GM19351 (cell line): Measurements from ENCODE around the gene ANKRD31.
A peak's percentile ranks its signal among the peaks of the same experiment; 100 is the strongest.

Source experiments
- ATAC-seq: cut with Tn5 transposase; IDR thresholded peaks from one replicate; pipeline ENCODE4 v1.9.1; 2021; ENCODE audit warnings: mild to moderate bottlenecking, moderate library complexity; ENCODE audit not compliant: unreplicated experiment

Gene ANKRD31

DNA sequence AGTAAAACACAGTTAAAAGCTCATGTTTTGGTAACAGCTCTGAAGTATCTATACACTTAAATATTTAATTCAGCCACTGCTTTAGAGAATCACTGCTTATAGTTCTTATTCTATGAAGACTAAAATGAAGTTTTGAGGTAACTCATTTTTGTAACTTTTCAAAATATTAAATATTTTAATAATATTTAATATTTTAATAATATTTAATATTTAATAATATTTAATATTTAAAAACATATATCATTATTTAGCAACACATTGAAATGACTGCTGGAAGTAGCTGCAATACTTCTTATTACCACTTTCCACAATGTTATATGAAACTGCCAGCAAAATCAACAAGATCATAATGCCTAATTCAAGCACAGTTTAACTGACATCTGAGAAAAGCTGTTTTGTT, 165.6 kb downstream of the ANKRD31 start:
- ATAC-seq: no peak

DNA sequence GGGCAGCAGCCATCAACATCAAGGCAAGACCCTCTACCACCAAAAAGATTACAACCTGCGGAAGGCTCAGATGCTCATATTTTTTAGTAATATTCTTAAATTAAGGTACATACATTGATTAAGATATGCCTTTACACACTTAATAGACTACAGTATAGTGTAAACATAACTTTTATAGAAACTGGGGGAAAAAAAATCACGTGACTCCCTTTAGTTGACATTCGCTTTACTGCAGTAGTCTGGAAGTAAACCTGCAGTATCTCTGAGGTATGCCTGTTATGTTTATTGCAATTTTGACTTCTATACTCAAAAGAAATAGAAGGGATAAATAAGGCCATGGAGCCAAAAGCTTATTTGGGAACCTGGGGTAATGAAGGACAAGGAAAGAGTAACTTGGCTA, 169.2 kb downstream of the ANKRD31 start:
- ATAC-seq: no peak

GRCh38 chr5:75062925-75063531, 173.7 kb downstream of the ANKRD31 start:
- ATAC-seq: no peak

DNA sequence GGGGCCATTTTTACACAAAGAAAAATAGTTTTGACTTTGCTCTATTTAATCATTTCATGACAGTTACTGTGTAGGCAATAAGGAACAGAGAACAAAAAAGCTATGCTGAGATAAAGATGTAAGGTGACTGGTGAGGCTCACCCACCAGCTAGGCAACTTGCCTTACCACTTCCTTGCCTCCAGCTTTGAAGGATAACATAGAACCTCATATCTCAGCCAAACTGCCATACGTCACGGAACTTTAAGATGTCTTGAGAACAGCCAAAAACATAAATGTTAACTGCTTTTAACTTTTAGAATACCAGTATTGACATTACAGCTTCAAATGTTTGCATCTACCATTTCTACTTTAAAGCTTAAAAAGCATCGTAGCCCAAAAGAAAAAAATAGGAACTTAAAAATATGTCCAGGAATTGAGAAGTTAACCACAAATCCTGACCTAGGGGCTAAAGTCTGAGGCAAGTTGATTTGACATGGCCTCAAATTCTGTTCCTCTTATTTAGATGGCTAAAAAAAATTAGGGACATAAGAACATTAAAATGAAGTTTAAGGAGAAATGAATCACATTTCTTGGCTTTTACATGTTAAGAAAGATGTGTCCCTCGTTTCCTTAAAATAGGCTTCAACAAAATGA, 176.6 kb downstream of the ANKRD31 start:
- no peak for ATAC-seq

DNA sequence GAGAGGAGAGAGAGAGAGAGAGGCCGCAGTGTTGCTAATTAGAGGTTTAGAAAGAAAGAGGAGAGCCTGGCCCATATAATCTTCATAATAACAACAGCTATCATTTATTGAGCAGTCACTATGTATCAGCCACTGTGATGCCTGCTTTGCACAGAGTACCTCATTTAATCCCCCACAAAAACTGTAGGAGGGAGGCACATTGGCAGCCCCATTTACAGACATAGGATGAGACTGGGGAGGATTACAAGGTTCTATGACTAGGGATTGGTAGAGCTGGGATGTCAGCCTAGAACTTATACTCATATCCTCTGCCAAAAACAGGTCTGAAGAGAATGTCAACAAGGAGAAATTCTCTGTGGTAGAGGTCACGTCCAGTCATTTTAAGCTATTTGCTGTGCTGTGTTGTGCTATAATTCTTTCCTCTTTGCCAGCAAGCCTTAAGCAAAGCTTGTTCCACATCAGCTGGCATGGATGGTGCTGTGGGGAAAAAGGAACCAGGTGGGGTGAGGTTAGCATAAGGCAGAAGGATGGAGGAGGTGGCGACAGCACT, 177.6 kb downstream of the ANKRD31 start:
- ATAC-seq: no peak

GRCh38 chr5:75057561-75057960, 179.1 kb downstream of the ANKRD31 start:
- no peak for ATAC-seq

DNA sequence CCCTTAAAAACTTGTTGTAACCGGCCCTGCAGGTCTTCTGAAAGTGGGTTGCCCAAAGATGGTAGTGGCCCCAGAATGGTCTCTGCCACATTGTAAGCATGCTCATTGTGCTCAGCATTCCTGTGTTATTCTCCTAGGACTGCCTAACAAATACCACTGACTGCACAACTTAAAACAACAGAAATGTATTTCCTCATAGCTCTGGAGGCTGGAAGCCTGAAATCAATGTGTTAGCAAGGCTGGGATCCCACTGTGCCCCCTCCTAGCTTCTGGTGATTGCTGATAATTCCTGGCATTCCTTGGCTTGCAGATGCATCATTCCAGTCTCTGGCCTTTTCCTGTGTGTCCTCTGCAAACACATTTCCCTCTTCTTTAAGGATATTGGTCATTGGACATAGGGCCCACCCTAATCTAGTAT, 180.9 kb downstream of the ANKRD31 start:
- ATAC-seq: no peak

- ATAC-seq: no peak
These were observed 182.3 kb downstream of the ANKRD31 start for GRCh38 chr5:75054134-75054930.

DNA sequence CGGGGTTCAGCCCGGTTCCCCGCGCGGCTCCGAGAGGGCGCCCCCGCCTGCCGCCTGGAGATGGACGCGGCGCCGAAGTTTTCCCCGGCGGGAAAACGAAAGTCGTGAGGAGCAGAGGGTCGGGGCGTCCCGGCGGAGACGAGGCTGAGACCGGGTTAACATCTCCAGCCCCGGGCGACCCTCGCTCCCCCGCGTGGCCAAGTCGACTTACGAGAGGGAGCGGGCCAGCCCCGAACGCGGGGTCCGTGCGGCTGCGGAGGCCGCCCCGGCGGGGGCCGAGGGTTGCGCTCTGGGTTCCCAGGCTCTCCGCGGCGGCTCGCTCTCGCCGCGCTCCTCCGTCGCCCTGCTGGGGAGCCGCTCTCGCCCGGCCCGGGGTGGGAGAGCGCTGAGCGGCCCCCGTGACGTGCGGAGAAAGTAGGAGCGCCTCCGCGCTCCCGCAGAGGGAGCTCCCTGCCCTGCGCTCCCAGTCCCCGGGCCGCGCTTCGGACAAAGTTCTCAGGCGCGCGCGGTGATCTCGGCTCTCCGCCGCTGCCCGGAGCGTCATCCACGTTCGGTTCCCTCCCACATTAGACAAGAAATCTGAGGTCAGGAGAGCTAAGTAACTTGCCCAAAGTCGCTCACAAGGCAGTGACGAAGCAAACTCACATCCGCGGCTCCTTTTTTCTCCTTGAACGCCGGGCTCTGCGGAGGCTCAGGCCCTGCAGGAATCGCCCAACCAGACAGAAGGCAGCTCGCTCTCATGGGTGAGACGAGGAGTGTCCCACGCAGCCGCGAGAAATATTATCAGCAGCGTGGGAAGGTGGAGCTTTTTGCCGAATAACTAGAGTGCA, 183.2 kb downstream of the ANKRD31 start:
- ATAC-seq: no peak

- no peak for ATAC-seq
These were observed 183.7 kb downstream of the ANKRD31 start for GRCh38 chr5:75053054-75053303.

- no peak for ATAC-seq
These were observed 184.3 kb downstream of the ANKRD31 start, which contains the start of gene GCNT4 for GRCh38 chr5:75052192-75053053. Gene GCNT4, minus strand, starts transcription at chr5:75052558. Its CDS starts 22,521 bp downstream, at chr5:75030037.

DNA sequence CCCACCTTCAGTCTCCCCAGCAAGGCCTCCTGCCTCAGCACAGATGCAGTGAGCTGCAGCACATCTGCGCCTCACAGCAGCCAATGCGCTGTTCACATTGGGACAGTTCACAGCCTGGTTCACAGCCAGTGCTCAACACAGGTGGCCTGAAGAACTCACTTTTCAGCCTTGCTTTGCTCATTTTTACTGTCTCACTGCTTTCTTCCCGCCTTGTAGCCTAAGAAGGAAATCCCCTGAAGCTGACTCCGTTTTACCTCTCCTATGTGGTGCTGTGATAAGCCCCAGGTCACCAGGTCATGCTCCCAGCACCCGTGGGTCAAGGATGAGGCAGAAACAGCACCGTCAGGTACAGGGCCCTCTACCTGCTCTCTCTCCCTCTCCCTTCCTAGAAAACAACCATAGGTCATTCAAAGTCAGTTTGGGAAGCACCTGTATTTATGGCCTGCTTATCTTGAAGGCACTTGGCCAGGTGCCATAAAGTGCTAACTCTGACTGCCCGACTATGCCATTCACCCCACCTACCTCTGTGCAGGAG, 185.4 kb downstream of the ANKRD31 start:
- no peak for ATAC-seq

DNA sequence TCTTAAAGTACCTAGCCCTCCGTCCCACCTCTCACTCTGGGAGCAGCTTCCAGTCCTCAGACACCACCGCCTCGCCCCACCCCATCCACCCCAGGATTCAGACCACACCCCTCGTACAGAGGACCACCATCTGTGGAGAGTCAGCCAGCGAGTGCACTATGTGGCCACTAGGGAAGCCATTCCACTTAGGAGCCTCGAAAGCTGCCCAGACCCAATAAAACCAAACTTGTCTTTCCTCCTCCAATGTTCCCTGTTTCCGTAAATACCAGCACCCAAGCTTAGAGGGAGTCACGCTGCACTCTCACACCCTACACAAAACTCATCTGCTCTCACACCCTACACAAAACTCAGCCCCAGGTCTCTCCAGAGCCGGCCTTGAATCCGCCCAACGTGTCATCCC, 186.3 kb downstream of the ANKRD31 start:
- no peak for ATAC-seq

DNA sequence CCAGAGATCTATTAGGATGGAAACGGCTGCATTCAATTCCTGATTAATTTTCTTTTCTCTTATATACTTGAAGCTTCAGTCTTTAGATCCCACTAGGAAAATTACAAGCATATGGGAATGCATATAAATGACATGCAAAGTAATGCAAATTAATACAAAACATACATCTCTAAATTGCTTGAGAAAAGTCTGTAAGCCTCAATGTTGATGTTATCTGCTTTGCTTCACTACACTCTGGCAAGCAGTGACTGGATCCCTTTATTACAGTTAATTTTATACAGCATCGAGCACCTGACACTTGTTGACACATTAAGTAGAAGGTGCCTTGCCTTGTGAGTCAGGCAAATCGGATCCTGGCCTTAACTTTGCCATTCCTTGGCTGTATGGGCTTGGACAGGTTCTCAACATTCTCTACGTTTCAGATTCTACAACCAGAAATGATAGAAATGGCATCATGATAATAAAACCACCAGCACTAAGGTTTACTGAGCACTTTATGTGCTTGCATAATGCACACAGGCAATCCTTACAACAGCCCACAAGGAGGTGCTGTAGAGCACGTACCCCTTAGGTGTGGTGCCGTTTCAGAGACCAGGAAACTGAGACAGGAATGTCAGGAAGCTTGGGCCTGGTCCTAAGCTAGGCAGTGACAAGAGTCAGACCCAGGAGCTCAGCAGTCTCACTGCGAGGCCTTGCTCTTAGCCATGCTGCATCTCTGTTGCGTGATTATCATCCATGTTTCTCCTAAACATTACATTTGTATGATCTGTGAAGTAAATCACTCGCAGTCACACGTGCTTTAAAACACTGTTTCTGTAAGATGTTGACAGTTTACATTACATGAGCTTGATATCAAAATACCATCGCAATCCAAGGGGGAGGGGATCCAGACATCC, 187.0 kb downstream of the ANKRD31 start:
- ATAC-seq: no peak

DNA sequence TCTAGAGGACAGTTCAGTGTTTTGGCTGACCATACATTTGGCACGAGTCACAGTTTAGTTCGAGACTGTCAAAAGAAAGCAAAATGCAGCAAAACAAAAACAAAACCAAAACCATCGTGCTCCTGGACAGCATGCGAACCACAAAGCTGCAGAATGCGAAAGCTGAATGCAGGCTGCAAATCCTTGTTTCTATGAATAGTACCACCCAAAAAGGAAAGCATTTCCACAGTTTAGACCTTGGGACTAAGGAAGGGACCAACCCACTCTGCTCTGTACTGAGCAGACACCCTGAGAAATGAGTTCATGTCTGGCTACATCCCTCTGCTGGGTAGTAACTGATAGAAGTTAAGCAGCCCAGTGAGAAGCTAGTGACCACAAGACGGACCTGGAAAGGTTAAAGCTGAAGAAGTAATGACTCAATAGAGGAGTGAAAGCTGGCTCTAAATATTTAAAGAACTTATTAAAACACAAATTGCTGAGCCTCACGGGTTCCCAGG, 188.2 kb downstream of the ANKRD31 start:
- peak; percentile 61 for ATAC-seq

- no peak for ATAC-seq
These were observed 189.3 kb downstream of the ANKRD31 start for GRCh38 chr5:75047356-75047755.

DNA sequence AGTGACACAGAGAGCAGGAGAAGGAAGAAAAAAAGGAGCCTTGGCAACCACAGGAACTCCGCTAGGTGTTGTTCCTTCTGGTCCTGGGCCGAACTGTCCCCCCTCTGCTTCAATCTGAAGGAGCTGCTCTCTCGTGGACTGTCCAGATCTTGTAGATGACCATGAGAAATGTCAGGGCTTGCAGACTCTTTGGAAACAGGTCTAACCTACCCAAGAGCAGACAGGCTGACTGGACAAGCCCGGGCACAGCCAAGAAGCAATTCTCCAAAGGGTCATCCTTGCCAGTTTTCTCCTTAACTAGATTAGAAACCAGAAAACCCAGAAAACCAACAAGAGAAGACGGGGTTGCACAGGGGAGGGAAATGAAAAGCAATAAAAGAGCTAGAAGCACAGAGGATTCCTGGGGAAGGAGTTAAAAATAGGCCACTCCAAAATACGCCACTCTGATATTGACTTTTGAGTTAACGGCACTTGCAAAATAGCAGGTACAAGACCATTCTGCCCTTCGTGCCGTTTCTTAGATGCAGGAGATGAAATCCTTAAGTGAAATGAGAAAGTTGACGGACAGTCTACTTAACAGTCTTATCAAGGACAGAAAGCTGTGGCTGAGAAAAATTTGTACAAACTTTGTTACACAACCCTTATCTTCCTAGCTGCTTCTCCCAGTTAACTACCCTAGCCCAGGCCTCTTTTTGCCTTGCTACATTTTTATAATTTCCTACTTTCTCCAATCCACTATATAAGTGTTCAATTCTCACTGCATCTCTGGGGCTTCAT, 190.1 kb downstream of the ANKRD31 start:
- no peak for ATAC-seq

- no peak for ATAC-seq
These were observed 191.6 kb downstream of the ANKRD31 start for GRCh38 chr5:75045071-75045470.
